ENCODE measurements around the gene LRMDA.

Gene LRMDA

GRCh38 chr10:75851580-75852345 lies 420.3 kb downstream of the LRMDA start:
- no peak for DNase-seq

- no peak for DNase-seq
Measured at GRCh38 chr10:75852851-75853484, 421.5 kb downstream of the LRMDA start.

GRCh38 chr10:75857269-75857846 lies 425.9 kb downstream of the LRMDA start:
- DNase-seq = no peak

DNA sequence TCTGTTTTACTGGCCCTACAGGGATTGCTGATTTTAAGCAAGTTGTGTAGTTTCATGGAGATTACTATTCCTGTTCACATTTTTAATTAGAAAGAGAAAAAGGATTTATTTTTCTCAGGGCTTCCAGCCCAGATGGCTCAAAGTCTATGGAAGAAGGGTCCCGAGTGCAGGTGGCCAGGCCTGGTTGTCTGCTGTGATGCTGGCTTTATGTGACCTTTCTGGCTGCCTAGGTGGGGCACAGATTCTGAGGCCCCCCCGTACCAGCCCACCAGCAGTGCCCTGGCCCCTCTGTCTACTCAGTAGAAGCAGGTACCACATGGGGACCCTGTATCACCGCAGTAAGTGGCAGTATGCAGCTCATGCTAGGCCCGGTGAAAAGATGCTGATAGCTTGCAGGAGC lies 426.5 kb downstream of the LRMDA start:
- DNase-seq = no peak

- DNase-seq = peak; percentile 30
Measured at GRCh38 chr10:75858339-75858738, 426.9 kb downstream of the LRMDA start.

GRCh38 chr10:75859141-75859540 lies 427.7 kb downstream of the LRMDA start:
- no peak for DNase-seq

DNA sequence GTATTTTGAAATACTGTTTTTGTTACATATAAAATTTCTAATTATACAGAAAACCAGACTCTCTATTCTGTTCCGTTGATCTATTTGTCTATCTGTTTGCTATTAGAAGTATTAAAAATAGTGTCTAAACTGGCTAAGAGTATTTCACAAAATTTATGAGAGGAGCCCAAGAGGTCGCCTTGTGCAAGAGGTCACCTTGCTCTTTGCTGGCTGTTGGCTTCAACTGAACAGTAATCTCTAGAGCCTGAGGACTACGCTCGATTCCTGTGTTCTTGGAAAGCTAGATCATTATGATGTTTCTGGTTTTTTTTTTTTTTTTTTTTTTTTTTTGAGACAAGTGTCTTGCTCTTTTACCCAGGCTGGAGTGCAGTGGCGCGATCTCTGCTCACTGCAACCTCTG lies 428.6 kb downstream of the LRMDA start:
- DNase-seq = no peak

GRCh38 chr10:75861582-75861981 lies 430.2 kb downstream of the LRMDA start:
- DNase-seq = no peak

GRCh38 chr10:75862935-75863334 lies 431.5 kb downstream of the LRMDA start:
- no peak for DNase-seq

GRCh38 chr10:75864717-75865116 lies 433.3 kb downstream of the LRMDA start:
- no peak for DNase-seq

DNA sequence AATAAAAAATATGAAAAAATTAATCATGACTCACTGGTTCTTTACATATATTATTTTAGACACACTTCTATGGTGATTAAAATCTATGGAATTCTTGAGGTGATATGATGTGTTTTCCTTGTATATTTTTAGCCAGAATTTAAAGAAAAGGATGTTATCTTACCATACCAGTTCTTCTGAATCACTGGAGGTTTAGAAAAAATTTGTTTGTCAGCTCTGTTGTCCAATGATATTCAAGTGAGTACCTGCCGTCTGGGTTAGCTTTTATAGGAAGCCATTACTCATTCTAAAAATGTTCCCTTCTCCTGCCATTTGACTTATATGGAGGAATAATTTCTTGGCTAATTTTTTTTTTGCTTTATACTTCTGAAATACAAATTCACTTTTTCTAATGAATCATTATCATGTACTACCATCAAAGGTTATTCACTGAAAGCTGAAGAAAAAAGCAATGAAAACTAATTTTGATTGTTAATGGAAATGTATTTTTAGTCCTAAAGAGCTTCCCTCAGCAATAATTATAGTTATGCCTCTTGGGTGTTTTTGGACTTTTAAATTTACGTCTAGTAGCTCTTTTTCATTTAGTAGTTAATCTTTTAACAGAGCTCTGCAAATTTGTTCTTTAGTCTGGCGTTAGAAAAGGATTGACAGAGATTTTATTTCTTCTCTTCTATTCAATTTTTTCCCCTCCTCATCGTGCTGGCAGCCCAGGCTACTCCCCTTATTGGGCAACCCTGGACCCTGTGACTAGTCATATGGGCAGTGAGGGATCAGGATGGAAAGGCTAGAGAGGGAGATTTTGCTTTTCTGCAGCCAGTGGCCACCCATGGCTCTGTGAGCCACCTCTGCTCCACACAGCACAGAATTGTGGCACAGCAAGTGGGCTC lies 434.2 kb downstream of the LRMDA start:
- DNase-seq = no peak

- no peak for DNase-seq
Measured at GRCh38 chr10:75866300-75866625, 434.8 kb downstream of the LRMDA start.

DNA sequence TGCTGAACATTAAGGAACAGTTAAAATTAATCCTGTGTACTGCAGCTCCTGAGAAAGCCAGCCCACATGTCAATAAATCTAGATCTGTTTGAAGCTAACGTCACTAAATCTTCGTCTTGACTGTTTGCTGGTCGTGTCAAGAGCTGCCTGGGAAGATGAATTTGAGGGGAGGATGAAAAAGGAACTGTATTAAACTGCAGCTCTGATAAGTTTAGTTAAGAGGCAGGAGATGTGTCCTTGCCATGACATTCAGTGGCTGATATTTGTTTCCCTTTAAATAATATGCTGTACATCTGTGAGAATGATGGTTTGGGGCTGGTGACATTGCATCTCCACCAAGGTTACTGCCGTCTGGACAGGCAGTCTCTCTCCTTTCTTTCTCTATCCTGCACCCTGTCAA lies 435.3 kb downstream of the LRMDA start:
- DNase-seq = peak; percentile 54

DNA sequence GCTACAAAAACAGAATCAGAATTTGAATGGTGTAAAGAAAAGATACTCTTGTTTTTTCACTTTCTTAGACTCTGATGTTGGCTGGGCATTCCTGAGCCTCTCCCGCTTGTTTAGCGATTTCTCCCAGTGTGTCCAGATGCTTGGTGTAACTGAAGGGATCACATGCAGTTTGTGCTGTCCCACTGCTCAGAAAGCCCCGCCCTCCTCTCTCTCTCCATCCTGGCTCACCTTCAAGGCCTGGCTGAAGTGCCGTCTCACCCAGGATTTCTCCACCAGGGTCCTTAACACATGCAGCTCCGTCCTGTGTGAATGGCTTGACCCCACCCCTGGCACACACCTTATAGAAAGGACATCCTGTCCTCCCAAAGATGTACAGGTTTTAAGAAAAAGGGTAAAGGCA lies 437.1 kb downstream of the LRMDA start:
- no peak for DNase-seq

GRCh38 chr10:75870039-75870645 lies 438.7 kb downstream of the LRMDA start:
- DNase-seq = no peak

GRCh38 chr10:75875740-75876139 lies 444.3 kb downstream of the LRMDA start:
- no peak for DNase-seq

DNA sequence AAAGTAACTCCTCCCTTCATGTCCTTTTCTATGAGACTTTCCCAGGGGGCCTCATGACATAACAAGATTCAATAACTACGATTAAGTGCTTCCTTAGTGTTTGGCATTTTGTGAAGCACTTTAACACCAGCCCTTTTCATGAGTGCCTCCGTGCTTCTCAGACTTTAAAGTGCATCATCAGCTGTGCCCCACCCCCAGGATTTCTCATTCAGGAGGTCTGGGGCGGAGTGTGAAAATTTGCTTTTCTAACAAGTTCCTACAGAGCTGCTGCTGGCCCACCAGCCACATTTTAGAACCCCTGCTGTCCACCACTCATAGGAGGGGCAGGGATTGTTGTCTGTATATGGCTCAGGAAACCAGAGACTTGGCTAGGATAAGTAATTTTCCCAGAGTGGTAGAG lies 445.3 kb downstream of the LRMDA start:
- DNase-seq = no peak

GRCh38 chr10:75877877-75878276 lies 446.5 kb downstream of the LRMDA start:
- DNase-seq = peak; percentile 84

- no peak for DNase-seq
Measured at GRCh38 chr10:75878586-75878985, 447.2 kb downstream of the LRMDA start.

GRCh38 chr10:75880031-75880775 lies 448.8 kb downstream of the LRMDA start:
- DNase-seq = peak; percentile 63

DNA sequence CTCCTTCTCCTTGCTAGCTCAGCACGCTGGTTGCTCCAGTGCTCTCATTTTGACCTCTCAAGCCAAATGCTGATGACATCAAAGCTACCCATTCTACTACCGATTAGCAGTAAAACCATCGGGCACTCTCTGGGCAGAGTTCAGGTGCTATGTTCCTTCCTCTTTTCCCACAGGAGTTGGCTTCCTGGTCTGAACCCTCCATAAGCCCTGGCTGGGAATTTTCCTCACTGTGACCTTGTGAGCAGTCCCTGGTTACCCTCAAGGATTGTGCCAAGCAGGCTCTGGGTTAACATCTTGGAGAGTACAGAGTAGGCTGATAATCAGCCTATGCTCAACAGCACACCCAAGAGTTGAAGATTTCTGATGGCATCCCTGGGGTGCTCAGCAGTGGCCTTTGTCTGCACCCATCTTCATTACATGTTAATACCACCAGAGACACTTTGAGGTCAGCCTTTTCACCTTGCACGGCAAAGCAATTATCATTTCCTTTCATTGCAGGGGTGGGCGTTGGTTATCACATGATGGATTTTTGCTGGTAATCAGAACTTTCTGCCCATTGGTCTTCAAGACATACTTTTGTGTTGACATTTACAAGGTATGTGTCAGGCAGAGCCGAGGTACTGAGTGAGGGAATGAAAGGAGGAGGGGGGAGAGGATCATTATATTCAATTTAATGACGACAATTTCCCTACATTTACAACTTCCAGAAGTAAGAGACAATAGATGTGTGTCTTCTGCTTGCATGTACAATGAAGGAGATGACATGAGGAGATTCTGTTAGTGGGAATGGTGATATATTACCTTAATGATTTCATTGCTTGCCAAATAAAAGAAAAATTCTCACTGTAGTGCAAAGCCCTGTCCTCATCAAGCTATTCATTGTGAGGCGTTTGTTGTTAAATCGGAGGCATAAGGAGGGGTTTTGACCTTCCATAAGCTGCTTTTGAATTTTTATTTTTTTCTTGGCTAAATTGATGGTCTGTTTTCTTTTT lies 452.0 kb downstream of the LRMDA start:
- no peak for DNase-seq

Data from NCI-H82 (cell line).